T-helper 9 cell (primary cell): ENCODE results near the gene PATJ.
"Not testable (repeated sequence)": the region's sequence is repeated elsewhere in the genome, so short reads cannot be mapped to it uniquely, and the experiment has no call there.

Experiments
- DNase-seq: peaks from one replicate; pipeline ENCODE4 v3.0.0-alpha.2; 2020

The PATJ gene

GRCh38 chr1:62220456-62220855 lies 478.2 kb downstream of the PATJ start:
- DNase-seq: not testable (repeated sequence)

GRCh38 chr1:62221171-62221570 lies 478.9 kb downstream of the PATJ start:
- no peak for DNase-seq

GRCh38 chr1:62222321-62222720 lies 480.0 kb downstream of the PATJ start:
- no peak for DNase-seq

- no peak for DNase-seq
These were observed 481.9 kb downstream of the PATJ start for GRCh38 chr1:62224182-62224581.

GRCh38 chr1:62227496-62227895 lies 485.2 kb downstream of the PATJ start:
- DNase-seq: no peak
